ENCODE measurements around the gene ELOVL2.

Gene ELOVL2

GRCh38 chr6:11064836-11065235 is 20.7 kb upstream of the ELOVL2 start:
- Mint-ChIP-seq H3K9me3 (no peaks in the 10 kb centered on the region), H3K27ac (no peak overlapping the region), H3K4me1 (no peaks in the 10 kb centered on the region), H3K4me3 (no peak overlapping the region), H3K36me3 (ENCODE audit: low read depth) (no peaks in the 10 kb centered on the region), H3K27me3 (ENCODE audit: low read depth) (no peaks in the 10 kb centered on the region)
- TF ChIP-seq, protein P1, sequence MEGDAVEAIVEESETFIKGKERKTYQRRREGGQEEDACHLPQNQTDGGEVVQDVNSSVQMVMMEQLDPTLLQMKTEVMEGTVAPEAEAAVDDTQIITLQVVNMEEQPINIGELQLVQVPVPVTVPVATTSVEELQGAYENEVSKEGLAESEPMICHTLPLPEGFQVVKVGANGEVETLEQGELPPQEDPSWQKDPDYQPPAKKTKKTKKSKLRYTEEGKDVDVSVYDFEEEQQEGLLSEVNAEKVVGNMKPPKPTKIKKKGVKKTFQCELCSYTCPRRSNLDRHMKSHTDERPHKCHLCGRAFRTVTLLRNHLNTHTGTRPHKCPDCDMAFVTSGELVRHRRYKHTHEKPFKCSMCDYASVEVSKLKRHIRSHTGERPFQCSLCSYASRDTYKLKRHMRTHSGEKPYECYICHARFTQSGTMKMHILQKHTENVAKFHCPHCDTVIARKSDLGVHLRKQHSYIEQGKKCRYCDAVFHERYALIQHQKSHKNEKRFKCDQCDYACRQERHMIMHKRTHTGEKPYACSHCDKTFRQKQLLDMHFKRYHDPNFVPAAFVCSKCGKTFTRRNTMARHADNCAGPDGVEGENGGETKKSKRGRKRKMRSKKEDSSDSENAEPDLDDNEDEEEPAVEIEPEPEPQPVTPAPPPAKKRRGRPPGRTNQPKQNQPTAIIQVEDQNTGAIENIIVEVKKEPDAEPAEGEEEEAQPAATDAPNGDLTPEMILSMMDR (IDR thresholded peaks at IDR 0.05; ENCODE audit: unreplicated experiment in 3 of 3): no peak

GRCh38 chr6:11062715-11063114 is 18.6 kb upstream of the ELOVL2 start:
- H3K27me3 Mint-ChIP-seq (ENCODE audit: low read depth): no peaks in the 10 kb centered on the region
- H3K36me3 Mint-ChIP-seq (ENCODE audit: low read depth): no peaks in the 10 kb centered on the region
- no peak overlapping the region for H3K27ac Mint-ChIP-seq
- TF ChIP-seq, protein P1 (IDR thresholded peaks at IDR 0.05; ENCODE audit: unreplicated experiment in 3 of 3): no peak
- H3K4me1 Mint-ChIP-seq: no peaks in the 10 kb centered on the region
- H3K9me3 Mint-ChIP-seq: no peaks in the 10 kb centered on the region
- H3K4me3 Mint-ChIP-seq: no peak overlapping the region

- Mint-ChIP-seq H3K27me3 (ENCODE audit: low read depth) (no peaks in the 10 kb centered on the region), H3K4me3 (no peak overlapping the region), H3K4me1 (no peaks in the 10 kb centered on the region), H3K27ac (no peak overlapping the region), H3K9me3 (no peaks in the 10 kb centered on the region), H3K36me3 (ENCODE audit: low read depth) (no peaks in the 10 kb centered on the region)
- TF ChIP-seq, protein P1 (IDR thresholded peaks at IDR 0.05; ENCODE audit: unreplicated experiment in 3 of 3): no peak
Measured at GRCh38 chr6:11062083-11062482, 18.0 kb upstream of the ELOVL2 start.

DNA sequence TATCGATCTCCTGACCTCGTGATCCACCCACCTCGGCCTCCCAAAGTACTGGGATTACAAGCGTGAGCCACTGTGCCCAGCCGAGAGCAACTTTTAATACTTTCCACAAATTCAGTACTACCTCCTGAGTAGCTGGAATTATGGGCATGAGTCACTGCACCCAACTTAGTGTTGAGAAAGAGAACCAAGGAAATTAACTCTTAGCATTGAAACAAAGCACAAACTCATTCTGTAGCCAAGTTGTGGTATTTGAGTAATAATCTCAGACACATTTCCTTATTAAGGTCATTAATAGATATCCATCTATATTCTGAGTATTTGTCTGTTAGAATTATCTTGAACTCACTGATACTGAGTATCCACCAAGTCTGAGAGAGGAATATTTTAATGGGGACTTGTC is 14.3 kb upstream of the ELOVL2 start:
- no peak overlapping the region for H3K4me3 Mint-ChIP-seq
- no peak overlapping the region for H3K27ac Mint-ChIP-seq
- no peaks in the 10 kb centered on the region for H3K36me3 Mint-ChIP-seq (ENCODE audit: low read depth)
- TF ChIP-seq, protein P1 (IDR thresholded peaks at IDR 0.05; ENCODE audit: unreplicated experiment in 3 of 3): no peak
- H3K9me3 Mint-ChIP-seq: no peaks in the 10 kb centered on the region
- no peaks in the 10 kb centered on the region for H3K27me3 Mint-ChIP-seq (ENCODE audit: low read depth)
- H3K4me1 Mint-ChIP-seq: no peaks in the 10 kb centered on the region

GRCh38 chr6:11056871-11057270 is 12.8 kb upstream of the ELOVL2 start:
- H3K4me3 Mint-ChIP-seq: no peak overlapping the region
- H3K4me1 Mint-ChIP-seq: no peaks in the 10 kb centered on the region
- no peaks in the 10 kb centered on the region for H3K9me3 Mint-ChIP-seq
- no peaks in the 10 kb centered on the region for H3K36me3 Mint-ChIP-seq (ENCODE audit: low read depth)
- TF ChIP-seq, protein P1 (IDR thresholded peaks at IDR 0.05; ENCODE audit: unreplicated experiment in 3 of 3): no peak
- H3K27me3 Mint-ChIP-seq (ENCODE audit: low read depth): no peaks in the 10 kb centered on the region
- no peak overlapping the region for H3K27ac Mint-ChIP-seq

DNA sequence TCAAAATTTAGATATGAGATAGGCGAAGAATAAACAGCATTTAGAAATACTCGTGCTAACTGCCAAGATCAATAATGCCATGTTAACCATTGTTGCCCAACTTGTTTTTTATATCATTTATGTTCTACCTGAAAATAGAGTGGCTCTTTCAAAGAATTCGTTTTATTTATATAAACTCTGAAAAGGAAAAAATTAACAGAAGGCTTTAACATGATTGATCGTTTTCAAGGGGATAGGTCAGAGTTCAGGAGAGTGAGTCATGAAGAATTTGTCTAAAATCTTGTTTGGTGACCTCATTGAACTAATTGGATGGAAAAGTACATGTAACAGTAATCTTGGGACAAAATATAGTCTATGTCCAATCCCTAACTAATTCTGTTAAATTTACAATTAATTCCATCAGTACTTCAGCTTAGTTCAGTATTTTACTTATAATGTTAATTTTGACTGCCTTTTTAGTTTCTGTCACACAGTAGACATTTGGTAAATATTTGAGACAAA is 11.1 kb upstream of the ELOVL2 start:
- TF ChIP-seq, protein P1 (IDR thresholded peaks at IDR 0.05; ENCODE audit: unreplicated experiment in 3 of 3): no peak
- no peaks in the 10 kb centered on the region for H3K4me1 Mint-ChIP-seq
- H3K9me3 Mint-ChIP-seq: no peaks in the 10 kb centered on the region
- no peak overlapping the region for H3K4me3 Mint-ChIP-seq
- H3K27me3 Mint-ChIP-seq (ENCODE audit: low read depth): no peaks in the 10 kb centered on the region
- H3K36me3 Mint-ChIP-seq (ENCODE audit: low read depth): no peaks in the 10 kb centered on the region
- H3K27ac Mint-ChIP-seq: no peak overlapping the region
